ENCODE data around the gene TRAF3IP3.

Gene TRAF3IP3

DNA sequence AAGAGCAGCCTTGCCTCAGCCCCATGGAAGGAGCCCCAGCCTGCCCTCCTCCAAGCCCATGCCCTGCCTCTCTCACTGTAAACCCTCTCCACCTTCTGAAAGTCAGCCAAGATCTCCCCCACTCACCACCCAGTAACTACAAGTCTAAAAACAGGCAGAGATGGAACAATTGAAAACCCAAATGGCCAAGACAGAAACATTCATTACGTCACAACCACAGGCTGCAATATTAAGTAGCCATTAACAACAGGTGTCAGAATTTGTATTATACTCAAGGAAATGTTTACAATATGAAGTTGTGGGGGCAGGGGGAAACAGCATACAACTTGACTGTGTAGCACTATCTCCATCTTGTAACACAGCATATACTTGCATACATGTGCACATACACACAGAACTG is 47.7 kb downstream of the TRAF3IP3 start:
- DNase-seq = no peak

DNA sequence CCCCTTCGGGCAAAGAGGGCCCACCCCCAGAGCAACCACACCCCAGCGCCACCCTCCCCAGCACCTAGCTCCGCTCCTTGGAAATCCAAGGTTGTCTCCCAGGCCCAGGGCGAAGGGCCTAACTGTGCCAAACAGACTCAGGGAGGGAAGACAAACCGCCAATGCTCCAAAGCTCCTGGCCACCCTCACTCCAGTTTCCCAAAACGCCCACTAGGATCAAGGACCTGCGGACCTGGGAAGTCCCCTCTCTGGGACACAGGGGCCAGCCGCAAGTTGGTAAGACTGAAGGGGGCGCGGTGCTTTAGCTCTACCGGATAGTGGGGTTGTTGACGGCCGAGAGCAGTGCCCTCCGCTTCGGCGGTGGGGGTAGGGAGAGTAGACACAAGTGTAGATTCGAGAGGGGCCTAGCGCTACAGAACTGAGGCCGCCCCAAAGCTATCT is 49.5 kb downstream of the TRAF3IP3 start:
- no peak for DNase-seq

DNA sequence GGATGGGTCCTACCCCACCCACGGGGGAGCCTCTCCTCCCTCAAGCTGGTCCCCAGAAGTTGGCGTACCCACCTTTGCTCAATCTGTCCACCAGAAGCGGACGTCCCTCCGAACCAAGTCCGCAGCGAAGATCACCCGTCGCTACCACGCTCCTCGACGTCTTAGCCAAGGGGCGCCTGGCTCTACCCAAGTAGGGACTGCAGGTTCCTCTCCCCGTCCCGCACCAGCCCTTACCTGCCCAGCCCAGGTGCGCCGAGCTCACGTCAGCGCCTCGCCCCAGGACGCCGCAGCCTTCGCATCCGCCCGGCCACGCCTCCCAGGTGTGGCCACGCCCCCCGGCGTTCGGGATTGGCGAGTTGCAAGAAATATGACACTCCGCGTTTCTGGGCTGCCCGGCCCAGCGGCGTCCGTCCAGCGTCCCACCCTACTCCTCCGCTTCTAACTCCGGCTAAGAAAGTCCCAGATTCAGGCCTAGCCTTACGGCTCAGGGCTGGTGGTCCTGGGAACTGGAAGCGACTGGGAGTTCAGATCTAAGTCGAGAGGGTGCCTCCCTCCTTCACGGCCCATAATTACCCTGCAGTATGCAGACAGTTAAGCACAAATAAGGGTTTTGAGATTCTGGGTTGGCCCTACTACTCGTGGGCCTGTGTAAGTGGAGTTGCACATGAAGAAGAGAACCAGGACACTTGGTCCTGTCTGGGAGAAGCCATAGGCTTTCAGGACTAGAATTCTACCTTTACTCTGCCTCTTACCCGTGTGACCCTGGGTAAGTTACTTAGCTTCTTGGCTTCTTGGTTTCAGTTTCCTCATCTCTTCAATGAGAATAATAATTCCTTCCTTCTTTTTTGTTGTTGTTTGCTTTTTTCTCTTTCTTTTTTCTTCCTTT is 50.3 kb downstream of the TRAF3IP3 start, which contains the start of gene IRF6:
TSS of gene IRF6 (minus strand) at position 268 of the 886 bp plus-strand sequence. CDS start 4,729 bp downstream, outside the sequence.
- peak; percentile 93 for DNase-seq

DNA sequence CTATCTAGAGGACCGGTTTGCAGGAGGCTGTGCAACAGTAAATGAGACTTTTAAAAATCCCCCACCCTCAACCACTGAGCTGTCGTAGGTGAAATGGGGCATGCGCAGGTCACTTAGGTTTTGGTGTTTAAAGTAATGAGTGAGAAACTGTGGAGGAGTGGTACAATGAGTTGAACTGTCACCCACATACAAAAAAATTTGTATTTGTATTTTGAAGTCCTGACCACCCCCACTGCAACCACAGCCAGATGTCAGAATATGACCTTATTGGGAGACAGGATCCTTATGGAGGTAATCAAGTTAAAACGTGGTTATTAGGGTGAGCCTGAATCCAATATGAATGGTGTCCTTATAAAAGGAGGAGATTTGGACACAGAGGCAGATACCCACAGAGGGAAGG is 51.7 kb downstream of the TRAF3IP3 start:
- no peak for DNase-seq

DNA sequence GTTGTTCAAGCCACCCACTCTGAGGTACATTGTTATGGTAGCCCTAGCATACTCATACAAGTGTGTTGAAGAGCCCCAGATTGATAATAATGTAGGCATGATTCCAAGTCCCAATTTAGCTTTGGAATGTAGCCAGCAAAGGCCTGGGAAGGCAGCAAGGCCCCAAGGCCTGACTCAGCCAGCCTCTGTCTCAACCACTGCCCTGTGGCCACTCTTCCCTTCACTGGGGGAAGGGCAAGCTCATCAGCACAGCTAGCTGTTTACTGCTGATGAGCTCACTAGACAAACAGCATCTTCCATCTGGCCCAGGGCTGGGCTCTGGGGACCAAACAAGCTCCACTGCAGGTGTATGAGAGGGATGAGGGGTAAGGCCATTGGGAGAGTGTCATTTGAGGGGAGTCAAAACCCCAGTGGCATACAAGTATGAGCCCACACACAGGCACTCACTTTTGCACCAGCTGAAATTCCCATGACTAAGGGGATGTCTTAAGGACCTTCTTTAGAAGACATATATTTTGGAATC is 52.3 kb downstream of the TRAF3IP3 start:
- peak; percentile 81 for DNase-seq

DNA sequence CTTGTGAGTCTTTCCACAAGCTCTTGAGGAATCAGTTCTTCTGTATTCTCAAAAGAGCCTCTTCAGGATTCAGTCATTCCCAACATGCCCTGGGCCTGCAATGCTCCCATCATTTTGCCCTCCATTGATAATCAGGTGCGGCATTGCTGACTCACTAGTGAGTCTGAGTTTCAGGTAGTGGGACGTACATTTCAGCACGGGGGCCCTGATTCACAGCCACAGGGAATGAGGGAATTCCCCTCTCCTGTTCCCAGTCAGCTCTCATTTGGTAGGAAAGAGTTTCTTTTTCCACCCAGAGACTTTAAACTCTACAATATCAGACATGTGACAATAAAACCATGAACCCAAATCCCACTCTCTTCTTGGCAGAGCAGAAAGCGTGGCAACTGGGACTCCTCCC is 53.8 kb downstream of the TRAF3IP3 start:
- no peak for DNase-seq

DNA sequence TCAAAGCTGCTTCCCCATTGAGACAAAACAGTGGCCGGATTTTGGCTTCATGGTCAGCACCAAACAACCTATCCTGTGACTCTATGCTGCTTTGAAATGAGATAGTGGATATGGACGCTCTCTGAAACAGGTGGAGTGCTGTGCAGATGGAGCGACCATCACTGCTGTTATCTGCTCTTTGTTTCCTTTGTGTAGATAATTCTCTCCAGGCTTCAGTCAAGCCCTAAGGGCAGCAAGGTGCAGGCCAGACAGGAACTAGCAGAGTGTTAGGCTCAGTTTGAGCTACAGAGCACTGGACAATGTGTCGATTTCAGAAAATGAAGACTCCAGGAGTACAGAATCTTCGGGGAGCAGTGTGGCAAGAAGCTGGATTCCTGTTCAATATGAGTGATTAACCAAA is 54.9 kb downstream of the TRAF3IP3 start:
- DNase-seq = no peak

DNA sequence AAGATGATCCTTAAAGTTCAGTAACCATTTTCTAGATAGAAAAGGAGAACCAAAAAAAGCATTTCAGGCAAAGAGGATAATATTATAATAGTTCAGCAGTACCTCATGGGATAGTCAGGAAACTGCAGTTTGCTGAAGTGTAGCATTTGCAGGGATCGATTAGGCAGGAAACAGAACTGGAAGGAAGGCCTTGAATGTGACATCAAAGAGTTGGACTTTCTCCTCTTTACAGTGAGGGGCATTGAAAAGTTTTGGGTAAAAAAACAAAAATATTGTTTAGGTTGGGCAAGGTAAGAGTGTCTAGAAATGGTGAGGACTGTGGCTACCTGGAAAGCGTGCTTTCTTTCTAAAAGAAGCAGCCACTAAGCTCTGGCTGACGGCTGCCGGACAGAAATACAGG is 58.0 kb downstream of the TRAF3IP3 start:
- DNase-seq = no peak

DNA sequence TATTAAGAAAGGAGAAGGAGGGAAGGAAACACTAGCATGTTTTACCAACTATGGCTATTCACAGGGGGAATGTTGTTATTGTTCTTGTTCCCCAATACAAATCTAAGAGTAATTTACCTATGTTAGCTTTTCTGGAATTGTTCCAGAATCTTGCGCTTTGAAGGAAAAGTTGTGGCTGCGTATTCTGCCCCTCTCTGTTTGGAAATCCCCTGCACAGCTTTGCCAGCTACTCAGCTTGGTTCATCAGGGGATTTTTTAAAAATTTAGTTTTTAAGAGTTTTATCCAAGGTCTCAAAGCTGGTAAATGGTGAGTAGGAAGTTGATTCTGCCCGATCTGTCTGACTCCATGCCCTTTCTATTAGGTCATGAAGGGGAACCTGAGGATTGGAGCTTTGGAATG is 59.6 kb downstream of the TRAF3IP3 start:
- no peak for DNase-seq

DNA sequence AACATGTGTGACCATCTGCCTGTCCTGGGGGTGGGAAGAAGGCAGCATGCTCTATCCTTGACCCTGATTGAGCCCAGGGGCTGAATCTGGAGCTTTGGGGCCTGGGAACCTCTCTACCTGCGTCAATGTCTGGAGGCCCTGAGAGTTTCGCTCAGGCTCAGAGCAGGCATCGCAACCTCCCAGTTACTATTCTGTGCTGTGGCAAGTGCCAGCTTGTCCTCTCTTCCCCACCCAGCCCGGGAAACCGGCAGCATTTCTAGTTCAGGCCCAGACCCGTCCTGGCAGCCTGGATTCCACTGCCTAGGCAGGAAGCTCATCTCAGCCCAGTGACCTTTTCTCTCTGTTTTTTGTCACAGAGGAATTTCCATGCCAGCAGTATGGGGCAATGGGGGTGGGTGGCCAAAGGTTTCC is 60.1 kb downstream of the TRAF3IP3 start:
- no peak for DNase-seq

DNA sequence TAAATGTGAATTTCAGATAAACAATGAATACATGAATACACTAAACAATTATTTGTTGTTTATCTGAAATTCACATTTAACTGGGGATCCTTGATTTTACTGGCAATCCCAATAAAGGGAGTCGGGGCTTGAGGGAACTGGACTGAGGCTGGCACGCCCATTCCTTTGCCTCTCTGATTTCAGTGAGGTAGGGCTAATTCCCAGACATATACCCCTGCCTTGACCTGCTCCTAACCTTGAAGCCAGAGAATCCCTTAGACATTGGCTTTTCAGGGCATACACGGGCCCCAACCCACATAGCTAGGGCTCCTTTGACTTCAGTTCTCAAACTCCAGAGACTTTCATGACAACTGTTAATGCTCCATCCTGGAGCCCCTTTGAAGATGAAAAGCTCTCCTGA is 61.1 kb downstream of the TRAF3IP3 start:
- DNase-seq = no peak

DNA sequence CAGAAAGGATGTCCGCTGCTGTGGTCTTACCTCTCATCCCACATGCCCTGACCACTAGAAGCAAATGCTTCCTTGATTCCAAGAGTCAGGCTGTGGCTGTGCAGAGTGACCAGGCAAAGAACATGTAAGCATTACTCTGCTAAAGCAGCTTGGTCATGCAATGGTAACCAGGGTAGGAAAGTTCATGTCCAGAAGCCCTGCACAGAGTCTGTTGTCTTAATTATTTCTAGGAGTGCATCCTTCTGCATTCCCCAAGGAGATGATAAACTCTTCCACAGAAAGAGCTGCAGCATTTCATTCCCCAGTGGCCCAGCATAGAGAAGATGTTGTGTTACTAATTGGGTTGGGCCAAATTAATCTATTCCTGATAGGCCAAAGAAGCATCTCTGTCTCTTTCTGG is 61.8 kb downstream of the TRAF3IP3 start:
- DNase-seq = no peak

DNA sequence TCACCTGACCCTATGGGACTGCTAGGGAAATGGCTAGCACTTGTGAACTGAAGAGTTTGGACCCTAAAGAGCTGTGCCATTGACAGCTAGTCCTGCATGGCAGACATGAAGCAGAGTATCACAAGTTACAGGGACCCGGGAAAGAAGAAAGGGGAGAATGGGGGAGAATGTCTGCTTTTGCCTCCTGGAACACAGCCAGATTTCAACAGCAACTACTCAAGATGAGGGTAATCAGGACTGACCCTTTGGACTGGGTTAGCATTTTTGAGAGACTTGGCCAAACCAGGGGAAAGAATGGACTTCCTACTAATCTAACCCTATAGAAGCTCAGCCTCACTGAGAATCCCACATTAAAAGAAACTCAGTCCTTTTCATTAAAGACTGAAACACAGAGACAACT is 63.2 kb downstream of the TRAF3IP3 start:
- no peak for DNase-seq

DNA sequence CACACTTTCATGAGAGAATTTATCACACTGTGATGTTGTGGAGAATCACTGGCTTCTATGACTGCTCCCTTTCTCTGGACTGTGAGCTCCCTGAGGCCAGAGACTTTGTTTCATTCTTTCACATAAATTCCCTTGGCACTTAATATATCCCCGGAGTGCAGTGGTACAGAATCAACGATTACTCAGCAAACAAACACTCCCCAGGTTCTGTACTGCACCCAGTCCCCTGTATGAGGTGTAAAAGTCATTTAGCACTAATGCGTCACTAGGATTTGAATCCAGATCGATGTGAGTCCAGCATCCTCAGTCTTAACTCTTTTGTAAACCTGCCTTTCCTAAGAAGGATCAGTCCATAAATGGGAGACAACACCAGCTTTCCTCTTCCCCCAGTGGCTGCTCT is 65.1 kb downstream of the TRAF3IP3 start:
- no peak for DNase-seq

DNA sequence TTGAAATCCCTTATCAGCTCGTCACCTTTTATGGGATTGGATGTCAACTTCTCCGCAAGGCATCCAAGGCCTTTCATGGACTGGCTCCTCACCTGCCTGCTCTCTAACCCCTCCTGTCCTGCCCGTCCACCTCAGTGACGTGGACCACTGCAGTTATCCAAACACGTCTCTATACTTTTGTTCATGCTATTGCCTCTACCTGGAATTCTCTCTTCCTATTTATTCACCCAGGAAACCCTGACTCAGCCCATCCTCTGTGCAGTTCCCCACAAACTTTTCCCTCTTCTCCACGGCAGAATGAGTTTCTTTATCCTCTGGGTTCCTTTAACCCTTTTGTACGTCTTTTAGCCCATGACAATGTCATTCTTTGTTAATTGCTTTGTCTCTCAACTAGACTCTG is 66.9 kb downstream of the TRAF3IP3 start:
- no peak for DNase-seq

DNA sequence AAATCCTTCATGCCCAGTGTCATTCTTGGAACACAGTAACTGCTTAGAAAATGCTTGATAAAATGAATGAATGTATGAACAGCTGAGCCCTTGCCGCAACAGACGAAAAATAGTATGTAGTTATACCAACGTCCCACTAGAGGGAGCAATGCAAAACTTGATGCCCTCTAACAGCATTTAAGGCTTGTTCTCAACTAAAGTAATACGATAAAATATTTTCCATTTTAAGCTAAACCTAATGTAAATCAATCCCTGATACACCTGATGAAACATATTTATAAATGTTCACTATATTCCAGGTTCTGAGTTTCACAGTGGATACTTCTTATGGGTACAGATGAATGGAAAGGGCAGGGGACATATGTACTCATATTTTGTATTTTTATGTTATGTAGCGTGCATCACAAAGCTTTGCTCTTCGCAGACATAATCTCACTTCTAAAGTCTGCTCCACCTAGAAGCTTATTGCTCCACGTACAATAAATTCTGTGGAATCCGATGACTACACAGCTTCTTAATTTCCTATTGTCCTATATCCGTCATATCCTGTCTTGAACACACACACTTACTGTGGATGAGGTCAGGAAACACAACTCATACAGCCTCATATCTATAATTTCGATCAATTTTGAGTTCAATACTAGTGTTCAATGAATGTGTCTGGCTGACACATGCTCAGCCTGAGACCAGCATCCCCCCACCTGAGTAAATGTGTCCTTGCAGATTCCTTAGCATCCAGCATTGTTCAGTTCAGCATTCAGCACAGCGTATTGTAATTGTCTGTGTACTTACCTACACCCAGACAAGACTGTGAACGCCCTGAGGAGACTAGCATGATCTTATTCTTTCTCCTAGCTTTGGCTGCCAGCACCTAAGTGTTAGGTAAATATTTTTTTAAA is 67.5 kb downstream of the TRAF3IP3 start:
- peak; percentile 84 for DNase-seq

DNA sequence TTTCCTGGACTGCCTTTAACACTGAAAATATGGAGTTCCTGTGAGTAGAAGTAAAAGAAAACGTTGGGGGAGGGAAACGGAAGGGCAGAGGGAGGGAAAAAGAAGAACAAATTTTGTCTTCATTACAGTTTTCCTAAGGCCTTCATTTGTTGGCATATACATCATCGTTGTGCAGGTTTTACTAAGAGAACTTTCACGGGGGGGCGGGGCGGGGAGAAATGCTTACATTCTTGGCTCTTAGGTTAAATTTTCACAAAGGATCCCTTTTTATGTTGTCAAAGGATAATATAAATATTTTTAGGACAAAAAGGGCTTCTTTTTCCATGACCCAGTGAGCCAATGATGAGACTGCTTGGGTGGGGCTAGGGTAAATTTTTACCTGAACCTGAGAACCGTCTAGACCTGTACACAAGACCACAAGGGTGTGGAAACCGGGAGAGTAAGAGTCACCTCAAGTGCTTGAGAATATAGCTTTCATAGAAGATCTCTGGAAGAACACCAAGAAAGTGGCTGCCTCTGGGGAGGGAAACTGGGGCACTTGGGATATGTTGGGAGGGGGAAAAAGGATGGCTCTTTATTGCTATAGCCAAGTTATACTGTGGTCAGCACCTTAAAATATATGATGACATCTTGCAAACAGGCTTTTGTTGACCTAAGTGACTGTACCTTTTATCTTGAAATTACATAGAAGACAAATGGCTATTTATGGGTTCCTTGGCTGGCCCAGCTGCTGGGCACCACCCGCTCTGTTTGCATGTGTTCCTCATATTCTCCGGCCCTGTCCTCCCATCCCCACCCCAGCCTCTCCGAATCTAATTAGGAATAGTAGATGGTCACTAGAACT is 70.0 kb downstream of the TRAF3IP3 start:
- no peak for DNase-seq

DNA sequence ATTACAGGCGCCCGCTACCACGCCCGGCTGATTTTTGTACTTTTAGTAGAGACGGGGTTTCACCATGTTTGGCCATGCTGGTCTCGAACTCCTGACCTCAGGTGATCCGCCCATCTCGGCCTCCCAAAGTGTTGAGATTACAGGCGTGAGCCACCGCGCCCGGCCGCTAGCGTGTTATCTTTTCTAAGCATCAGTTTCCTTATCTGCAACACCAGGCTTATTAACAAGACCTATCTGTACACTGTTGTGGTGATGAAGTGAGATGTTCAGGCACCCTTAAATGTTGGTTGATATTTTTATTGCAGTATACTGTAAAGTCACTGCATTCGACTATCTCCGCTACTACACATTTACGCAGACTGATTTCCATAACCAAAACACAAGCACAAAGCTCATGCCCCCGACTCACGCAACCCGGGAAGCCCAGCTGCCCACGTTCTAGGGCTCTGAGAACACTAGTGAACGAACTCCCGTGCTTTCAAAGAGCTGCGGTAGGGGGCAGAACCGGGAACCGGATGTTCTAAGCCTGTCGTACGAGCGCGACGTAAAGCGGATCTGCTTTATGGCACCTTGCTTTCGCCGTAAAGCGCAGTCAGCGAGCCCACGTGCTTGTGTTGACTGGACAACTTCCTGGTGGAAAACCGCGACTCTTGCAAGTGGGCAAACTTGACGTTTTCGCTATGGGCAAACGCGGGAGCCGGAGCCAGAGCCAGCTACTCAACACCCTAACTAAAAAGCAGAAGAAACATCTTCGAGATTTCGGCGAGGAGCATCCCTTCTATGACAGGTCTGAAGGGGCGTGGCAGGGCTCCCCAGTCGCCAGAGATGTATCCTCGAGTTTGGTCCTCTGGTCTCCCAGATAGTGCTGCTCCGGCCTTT is 71.8 kb downstream of the TRAF3IP3 start, which contains the start of gene UTP25:
TSS of gene UTP25 (plus strand) at position 589 of the 879 bp plus-strand sequence. CDS start at position 681, 92 bp downstream.
- peak; percentile 98 for DNase-seq

DNA sequence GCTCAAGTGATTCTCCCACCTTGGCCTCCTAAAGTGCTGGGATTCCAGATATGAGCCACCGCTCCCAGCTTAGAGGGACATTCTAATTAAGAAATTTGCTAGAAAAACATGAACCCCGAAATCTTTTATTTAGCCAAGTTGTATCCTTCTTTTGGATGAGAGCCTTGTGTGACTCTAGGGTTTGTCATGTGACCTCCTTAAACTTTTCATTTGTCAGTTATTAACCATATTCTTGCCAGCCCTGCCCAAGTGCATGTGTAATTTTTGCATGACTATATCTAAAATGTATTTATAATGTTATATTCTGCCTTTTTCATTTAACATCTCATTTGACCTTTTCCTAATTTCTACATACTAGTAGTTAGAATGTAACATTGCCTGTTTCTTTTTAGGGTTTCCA is 73.9 kb downstream of the TRAF3IP3 start:
- DNase-seq = no peak

DNA sequence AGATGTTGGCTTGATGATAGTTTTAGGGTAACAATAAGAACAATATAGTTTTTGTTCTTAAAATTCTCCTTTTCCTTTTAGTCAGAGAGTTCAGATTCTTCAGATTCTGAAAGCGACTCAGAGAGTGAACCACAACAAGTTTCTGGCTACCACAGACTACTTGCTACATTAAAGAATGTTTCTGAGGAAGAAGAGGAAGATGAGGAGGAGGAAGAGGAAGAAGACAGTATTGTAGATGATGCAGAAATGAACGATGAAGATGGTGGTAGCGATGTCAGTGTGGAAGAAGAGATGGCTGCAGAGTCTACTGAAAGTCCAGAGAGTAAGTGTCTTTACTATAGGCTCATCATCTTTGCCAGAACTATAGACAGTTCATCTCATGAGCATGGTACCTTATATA is 74.9 kb downstream of the TRAF3IP3 start:
- no peak for DNase-seq

DNA sequence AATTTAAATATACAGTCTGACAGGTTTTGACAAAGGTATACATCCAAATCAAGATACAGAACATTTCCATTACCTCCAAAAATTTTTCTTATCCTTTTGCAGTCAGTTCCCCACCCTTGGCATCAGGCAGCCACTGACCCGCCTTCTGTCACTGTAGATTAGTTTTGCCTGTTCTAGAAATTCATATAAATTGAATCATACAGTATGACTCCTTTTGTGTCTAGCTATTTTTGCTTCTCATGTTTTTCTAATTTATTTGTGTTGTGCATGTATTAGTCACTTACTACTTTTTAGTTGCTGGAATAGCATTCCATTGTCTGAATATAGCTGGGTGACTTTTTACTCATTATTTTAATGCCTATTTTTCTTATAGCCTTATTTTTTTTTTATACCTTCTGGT is 75.8 kb downstream of the TRAF3IP3 start:
- DNase-seq = no peak

Data from hematopoietic multipotent progenitor cell treated with erythropoietin and hydrocortisone succinate and interleukin-3 and kit ligand, for 6 days (in vitro differentiated cells).